OCI-LY3 (cell line): ENCODE measurements around the gene SLC1A4.

Source experiments
- CTCF ChIP-seq: fragments of 200-600, 300-600 bp; sonication (generic); IDR thresholded peaks from 2 replicates; pipeline ENCODE4 v1.5.1; 2014; ENCODE audit warnings: antibody characterized with exemption, low read length, low read depth
- EZH2phosphoT487 ChIP-seq: fragments of 200-600 bp; shearing (Covaris generic); IDR thresholded peaks from 2 replicates; pipeline ENCODE4 v1.6.1; 2018; ENCODE audit warnings: antibody characterized with exemption, mixed run types, low read depth

GRCh38 chr2:65071499-65072180, 82.4 kb downstream of the SLC1A4 start:
- TF ChIP-seq CTCF (no peak), EZH2phosphoT487 (no peak)
